Right cardiac atrium (tissue), 5 donors: ENCODE results near the gene GHRH. TPM values are rescaled to one million over a fixed set of nuclear protein-coding genes. Genes with fewer than 3 reads are reported as not detected.
A peak's percentile ranks its signal among the peaks of the same experiment; 100 is the strongest.

Experiments
- ATAC-seq, 2 donors: fragments of 200-7000 bp; cut with Tn5 transposase; one replicate each; pipeline versions ENCODE4 v1.8.0 to v1.9.1; 2020; ENCODE audit warnings: moderate library complexity in 2 of 2, mild to moderate bottlenecking in 1 of 2
- DNase-seq, 3 donors: peaks; one replicate each; pipeline ENCODE4 v3.0.0-alpha.2; 2020
- H3K27ac ChIP-seq: one replicate; pipeline ENCODE4 v1.5.1; 2013; ENCODE audit warnings: mild to moderate bottlenecking, low read length, control low read depth, moderate library complexity
- H3K27me3 ChIP-seq: one replicate; pipeline ENCODE4 v1.6.1; 2013; ENCODE audit not compliant: control insufficient read depth, insufficient read depth
- H3K4me1 ChIP-seq: one replicate; pipeline ENCODE4 v1.6.1; 2013; ENCODE audit warnings: low read length; ENCODE audit not compliant: control insufficient read depth, insufficient read depth
- H3K4me3 ChIP-seq: one replicate; pipeline ENCODE4 v1.5.1; 2013; ENCODE audit warnings: low read length, control low read depth
- H3K9me3 ChIP-seq: one replicate; pipeline ENCODE4 v1.6.1; 2013; ENCODE audit warnings: low read length; ENCODE audit not compliant: control insufficient read depth
- WGBS: extraction: QIAGEN DNeasy Blood & Tissue Kit; methylation state at CpG from one replicate; pipeline ENCODE4 v1.1.7; 2013; 5-methylcytosine and 5-hydroxymethylcytosine counted together
- intact Hi-C, 4 donors: fragments of 100-400 bp; cut with DNase I; formaldehyde crosslinking; loops; one replicate each; pipeline versions ENCODE4 v1.11.0 to v1.14.0; 2022 to 2023
- polyA plus RNA-seq: library from polyadenylated mRNA; stranded (reverse); fragments of 200-250 nt; gene quantifications from one replicate; pipeline ENCODE4 v1.2.3, GENCODE V29; 2013
- total RNA-seq, 4 donors: library from RNA; stranded (reverse); fragmentation: NEBNext Ultra II Directional; extraction: Animal tissue kit (Norgen Biotek cat#: 25700); gene quantifications; one replicate each; pipeline ENCODE4 v1.2.1, GENCODE V29; 2021
- donor health status: healthy with polysubstance abuse.
- donor health status: DM: no; HTN: yes; CAD: no.
- donor health status: DM: no; HTN: no; CAD: no.
- donor health status: DM: no; HTN: yes; CAD: no; lungs with severe emphysema.
- donor health status: DM: yes; HTN: yes; CAD: no.

GHRH gene
- total and polyA plus RNA-seq, 5 donors = 7.3 to 23.5 (median 17.2) TPM

DNA sequence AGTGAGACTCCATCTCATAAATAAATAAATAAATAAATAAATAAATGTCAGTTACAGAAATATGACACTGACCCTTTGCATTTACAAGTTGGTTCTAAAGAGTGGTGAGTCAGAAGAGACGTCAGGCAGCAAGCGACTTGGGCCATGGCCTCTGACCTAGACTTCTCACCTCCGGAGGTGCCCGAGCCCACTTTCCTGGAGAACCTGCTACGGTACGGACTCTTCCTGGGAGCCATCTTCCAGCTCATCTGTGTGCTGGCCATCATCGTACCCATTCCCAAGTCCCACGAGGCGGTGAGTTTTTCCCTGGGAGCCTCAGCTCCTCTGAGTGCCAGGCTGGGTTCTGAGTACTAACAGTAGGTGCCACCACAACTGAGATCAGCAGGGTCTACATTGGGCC, 39.5 kb upstream of the GHRH start:
- Histone ChIP-seq H3K4me3 (no peak overlapping the region), H3K27me3 (no peaks in the 10 kb centered on the region), H3K9me3 (no peaks in the 10 kb centered on the region), H3K4me1 (peaks cover 9% of the 10 kb centered on the region), H3K27ac (no peak overlapping the region)
- intact Hi-C loops = no loop called here
- 97% methylated on average over 9 of the region's 9 CpGs for WGBS
- no peak for ATAC-seq
- no peak for DNase-seq

DNA sequence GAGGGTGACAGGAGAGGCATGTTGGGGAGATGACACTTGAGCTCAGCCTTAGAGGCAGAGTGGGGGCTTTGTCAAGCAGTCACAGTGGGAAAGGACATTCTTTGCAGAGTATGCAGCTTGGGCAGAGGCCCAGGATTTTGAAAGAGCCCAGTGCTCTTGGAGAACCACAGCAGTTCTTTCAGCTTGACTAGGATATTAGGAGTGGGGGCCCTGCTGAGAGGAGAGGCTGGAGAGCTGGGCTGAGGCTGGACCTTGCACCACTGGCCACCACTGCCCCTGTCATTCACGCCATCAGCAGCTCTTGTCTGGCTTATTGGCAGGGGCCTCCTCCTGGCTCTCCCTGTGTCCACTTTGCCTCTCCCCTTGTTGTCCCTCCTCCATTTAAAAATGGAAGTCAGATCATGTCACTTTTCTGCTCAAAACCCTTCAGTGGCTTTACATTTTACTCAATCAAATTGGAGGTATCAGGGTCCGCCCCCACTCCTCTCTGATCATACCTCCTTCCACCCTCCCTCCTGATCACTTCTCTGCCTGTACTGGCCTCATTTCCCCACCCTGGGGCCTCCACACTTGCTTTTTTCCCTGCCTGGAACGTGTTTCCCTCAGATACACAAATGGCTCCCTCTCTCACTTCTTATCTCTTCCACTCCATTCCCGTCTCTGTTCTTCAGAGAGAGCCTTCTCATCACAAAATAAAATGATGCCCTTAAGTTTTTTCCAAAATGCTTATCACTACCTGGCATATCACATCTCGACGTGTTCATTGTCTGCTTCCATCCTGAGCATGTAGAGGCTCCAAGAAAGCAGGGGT, 38.3 kb upstream of the GHRH start:
- intact Hi-C loops = loop anchor here in 1 of 4 donors (10.0 kb wide), 1 partner anchor 85 kb away; no protein-coding TSS in a partner anchor
- no peak overlapping the region for H3K27ac ChIP-seq
- H3K4me1 ChIP-seq = peaks cover 15% of the 10 kb centered on the region

DNA sequence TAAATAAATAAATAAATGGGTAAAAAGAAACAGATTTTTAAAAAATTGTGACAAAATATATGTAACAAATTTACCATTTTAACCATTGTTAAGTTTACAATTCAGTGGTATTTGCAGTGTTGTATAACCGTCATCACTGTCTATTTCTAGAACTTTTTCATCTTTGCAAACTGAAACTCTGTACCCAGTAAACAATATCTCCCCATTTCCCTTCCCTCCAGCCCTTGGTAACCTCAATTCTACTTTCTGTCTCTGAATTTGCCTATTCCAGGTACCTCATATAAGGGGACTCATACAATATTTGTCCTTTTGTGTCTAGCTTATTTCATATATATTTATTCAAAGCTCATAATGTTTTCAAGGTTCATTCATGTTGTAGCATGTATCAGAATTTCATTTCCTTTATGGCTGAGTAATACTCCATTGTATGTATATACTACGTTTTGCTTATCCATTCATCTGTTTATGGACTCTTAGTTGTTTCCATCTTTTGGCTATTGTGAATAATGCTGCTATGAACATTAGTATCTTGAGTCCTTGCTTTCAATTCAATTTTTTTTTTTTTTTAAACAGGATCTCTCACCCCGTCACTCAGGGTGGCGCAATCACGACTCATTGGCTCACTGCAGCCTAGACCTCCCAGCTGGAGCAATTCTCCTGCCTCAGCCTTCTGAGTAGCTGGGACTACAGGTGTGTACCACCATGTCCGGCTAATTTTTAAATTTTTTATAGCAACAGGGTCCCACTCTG, 36.8 kb upstream of the GHRH start:
- 89% methylated on average over 6 of the region's 6 CpGs for WGBS
- peaks cover 16% of the 10 kb centered on the region for H3K4me1 ChIP-seq

More for the DNA sequence above, 38.3 kb upstream of the GHRH start:
- ATAC-seq = peak; percentile 59 to 71
- DNase-seq = peak; percentile 58 to 75 (median 70)
- Histone ChIP-seq H3K27me3 (no peaks in the 10 kb centered on the region), H3K9me3 (no peaks in the 10 kb centered on the region), H3K4me3 (no peak overlapping the region)
- 54% methylated on average over 6 of the region's 6 CpGs for WGBS

DNA sequence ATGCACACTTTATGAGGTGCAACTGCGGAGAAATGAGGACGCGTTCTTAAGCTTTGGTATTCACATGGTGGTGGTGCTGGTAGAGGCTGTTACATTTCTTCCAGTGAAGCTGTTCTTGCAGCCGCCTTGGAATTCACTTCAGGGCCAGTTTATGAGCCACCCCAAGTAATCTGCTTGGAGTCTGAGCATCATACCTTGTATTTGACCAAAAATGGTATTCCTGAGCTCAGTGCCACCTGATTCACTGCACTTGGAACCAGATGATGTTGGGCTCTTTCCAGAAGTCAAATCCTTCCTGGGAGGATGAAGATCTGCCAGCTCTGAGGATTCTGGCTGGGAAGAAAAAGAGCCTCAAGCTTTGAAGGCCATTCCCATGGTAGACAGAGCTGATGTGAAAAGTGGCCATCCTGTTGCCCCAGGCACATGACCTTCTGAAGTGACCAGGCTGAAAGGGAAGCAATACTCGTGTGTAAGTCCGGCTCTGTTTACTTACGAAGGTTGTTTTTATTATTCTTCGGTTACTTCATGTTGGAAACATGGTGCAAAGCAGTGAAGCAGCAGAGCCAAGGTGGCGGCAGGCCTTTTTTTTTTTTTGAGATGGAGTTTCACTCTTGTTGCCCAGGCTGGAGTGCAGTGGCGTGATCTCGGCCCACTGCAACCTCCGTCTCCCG, 35.6 kb upstream of the GHRH start:
- Histone ChIP-seq H3K4me1 (peaks cover 16% of the 10 kb centered on the region), H3K4me3 (no peak overlapping the region), H3K27me3 (no peaks in the 10 kb centered on the region), H3K27ac (peak overlapping the region; percentile 13), H3K9me3 (no peaks in the 10 kb centered on the region)
- ATAC-seq (no peak), DNase-seq (no peak)
- 84% methylated on average over 13 of the region's 13 CpGs for WGBS
- intact Hi-C loops = loop anchor here in 1 of 4 donors (10.0 kb wide), 1 partner anchor 88 kb away; no protein-coding TSS in a partner anchor

More for the DNA sequence above, 36.8 kb upstream of the GHRH start:
- intact Hi-C loops = loop anchor here in 1 of 4 donors (10.0 kb wide), 1 partner anchor 86 kb away; no protein-coding TSS in a partner anchor
- H3K4me3 ChIP-seq = no peak overlapping the region
- peak in 1 of 3 donors; percentile 48 for DNase-seq
- no peak for ATAC-seq
- H3K27ac ChIP-seq = no peak overlapping the region
- no peaks in the 10 kb centered on the region for H3K27me3 ChIP-seq
- H3K9me3 ChIP-seq = no peaks in the 10 kb centered on the region

DNA sequence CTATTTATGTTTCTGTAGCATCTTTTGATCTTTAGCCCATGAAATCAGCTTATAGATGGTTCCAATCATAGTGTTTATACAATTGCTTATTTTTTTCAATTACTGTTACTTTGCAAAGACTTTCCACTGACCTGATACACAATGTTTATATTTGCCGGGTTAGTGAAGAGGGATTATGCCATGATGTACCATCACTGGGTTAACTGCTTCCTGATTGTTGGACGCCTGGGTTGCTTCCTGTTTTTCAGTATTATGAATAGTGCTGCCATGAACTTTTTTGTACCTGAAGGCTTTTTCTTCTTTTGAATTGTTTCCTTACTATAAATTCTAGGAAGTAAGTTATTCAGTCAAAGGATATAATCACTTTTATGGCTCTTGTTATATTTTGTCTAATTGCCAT, 34.8 kb upstream of the GHRH start:
- Histone ChIP-seq H3K27ac (no peak overlapping the region), H3K4me1 (peaks cover 16% of the 10 kb centered on the region), H3K4me3 (no peak overlapping the region), H3K9me3 (no peaks in the 10 kb centered on the region), H3K27me3 (no peaks in the 10 kb centered on the region)
- DNase-seq = no peak
- intact Hi-C loops = loop anchor here in 1 of 4 donors (10.0 kb wide), 1 partner anchor 88 kb away; no protein-coding TSS in a partner anchor
- no peak for ATAC-seq
- WGBS = 38% methylated on average over 2 of the region's 2 CpGs

DNA sequence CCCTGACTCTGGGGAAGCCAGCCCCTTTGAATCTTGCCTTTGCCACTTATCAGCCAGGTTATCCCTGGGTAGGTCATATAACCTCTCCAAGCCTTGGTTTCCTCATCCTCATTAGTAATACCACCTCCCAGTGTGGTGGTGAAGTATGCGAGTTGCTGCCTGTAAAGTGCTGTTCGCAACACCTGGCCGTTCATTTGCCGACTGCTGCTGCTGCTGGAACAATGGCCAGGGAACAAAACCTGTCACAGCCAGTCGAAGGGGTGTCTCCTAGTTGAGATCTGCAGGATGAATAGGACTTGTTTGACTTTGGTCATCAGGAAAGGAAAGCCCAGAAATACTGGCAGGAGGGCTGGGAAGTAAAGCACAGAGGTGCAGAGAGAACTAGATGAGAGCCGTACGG, 34.0 kb upstream of the GHRH start:
- H3K27ac ChIP-seq = peak overlapping the region; percentile 58
- H3K4me3 ChIP-seq = no peak overlapping the region
- no peaks in the 10 kb centered on the region for H3K27me3 ChIP-seq
- no peaks in the 10 kb centered on the region for H3K9me3 ChIP-seq
- DNase-seq = no peak
- WGBS = 86% methylated on average over 7 of the region's 7 CpGs
- intact Hi-C loops = loop anchor here in 1 of 4 donors (10.0 kb wide), 1 partner anchor 89 kb away; no protein-coding TSS in a partner anchor
- peaks cover 16% of the 10 kb centered on the region for H3K4me1 ChIP-seq
- ATAC-seq = no peak

DNA sequence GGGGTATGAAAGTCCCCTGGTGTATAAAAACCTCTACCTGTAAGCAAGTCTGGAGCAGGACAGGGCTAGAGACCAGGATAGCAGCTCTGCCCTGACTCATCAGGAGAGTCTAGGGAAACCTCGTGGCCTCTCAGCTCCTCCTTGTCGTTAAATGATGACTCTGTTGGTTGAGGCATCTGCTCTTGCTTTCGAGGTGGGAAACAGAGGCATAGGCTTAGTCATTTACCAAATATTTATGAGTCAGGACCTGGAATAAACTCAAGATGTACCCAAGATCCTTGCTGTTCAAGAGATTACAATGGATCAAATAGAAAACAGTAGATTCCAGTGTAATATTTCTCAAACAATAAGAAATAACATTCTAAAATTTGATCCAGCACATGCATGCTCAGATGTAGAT, 33.4 kb upstream of the GHRH start:
- H3K27ac ChIP-seq = no peak overlapping the region
- H3K4me1 ChIP-seq = peaks cover 16% of the 10 kb centered on the region
- ATAC-seq = no peak
- H3K4me3 ChIP-seq = no peak overlapping the region
- DNase-seq = no peak
- no peaks in the 10 kb centered on the region for H3K9me3 ChIP-seq
- no peaks in the 10 kb centered on the region for H3K27me3 ChIP-seq
- intact Hi-C loops = loop anchor here in 1 of 4 donors (10.0 kb wide), 1 partner anchor 90 kb away; no protein-coding TSS in a partner anchor
- 46% methylated on average over 3 of the region's 3 CpGs for WGBS

DNA sequence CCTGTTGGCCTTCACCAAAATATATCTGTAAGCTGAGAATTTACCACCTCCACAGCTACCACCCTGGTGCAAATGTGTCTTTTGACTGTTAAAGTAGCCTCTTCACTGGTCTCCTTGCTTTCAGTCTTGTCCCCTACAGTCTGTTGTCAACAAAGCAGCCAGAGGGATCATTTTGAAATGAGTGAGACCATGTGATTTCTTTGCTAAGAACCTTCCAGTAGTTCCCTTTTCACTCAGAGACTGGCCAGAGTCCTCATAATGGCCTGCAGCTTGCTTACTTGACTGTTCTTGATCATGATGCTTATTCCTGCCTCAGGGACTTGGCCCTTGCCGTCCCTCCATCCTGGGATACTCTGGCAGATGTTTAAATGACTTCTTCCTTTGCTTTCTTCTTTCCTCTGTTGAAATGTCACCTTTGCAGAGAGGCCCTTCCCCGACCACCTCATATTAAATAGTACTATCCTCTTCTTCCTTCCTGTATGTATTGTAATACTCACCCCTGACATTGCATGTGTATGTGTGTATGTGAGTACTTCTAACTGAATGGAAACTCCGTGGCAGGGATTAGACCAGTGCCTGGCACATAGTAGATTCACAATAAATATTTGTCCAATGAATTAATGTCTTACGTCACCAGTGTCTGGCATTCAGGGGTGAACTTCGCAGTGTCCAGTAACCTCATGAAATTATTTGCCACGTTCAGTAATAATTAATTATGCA, 32.8 kb upstream of the GHRH start:
- no peaks in the 10 kb centered on the region for H3K27me3 ChIP-seq
- DNase-seq (no peak), ATAC-seq (no peak)
- 79% methylated on average over 6 of the region's 6 CpGs for WGBS
- no peak overlapping the region for H3K4me3 ChIP-seq
- H3K9me3 ChIP-seq = no peaks in the 10 kb centered on the region
- intact Hi-C loops = loop anchor here in 1 of 4 donors (10.0 kb wide), 1 partner anchor 90 kb away; no protein-coding TSS in a partner anchor
- H3K4me1 ChIP-seq = peaks cover 13% of the 10 kb centered on the region
- no peak overlapping the region for H3K27ac ChIP-seq

DNA sequence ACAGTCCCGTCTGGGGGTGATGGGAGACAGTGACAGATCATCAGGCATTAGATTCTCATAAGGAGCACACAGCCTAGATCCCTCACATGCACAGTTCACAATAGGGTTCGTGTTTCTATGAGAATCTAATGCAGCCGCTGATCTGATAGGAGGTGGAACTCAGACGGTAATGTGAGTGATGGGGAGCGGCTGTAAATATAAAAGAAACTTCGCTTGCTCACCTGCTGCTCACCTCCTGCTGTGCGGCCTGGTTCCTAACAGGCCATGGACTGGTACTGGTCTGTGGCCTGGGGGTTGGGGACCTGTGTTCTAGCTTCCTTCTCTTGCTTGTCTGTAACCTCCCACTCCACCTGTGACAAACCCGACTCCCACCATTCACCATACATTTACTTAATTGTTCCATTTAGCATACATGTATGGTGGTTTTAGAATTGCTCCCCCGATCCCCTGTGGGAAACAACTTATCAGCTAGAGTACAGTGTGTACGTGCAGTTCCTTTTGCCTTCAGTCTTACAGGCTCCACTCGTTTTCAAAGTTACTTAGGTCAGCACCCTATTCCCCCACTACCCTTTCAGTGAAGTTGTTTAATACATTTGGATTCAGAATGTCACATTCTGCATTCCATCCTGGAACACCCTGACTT, 31.8 kb upstream of the GHRH start:
- Histone ChIP-seq H3K27ac (no peak overlapping the region), H3K4me3 (no peak overlapping the region), H3K27me3 (no peaks in the 10 kb centered on the region), H3K4me1 (peaks cover 17% of the 10 kb centered on the region), H3K9me3 (no peaks in the 10 kb centered on the region)
- ATAC-seq = no peak
- no peak for DNase-seq
- WGBS = 94% methylated on average over 11 of the region's 11 CpGs
- intact Hi-C loops = loop anchor here in 1 of 4 donors (10.0 kb wide), 1 partner anchor 91 kb away; no protein-coding TSS in a partner anchor

DNA sequence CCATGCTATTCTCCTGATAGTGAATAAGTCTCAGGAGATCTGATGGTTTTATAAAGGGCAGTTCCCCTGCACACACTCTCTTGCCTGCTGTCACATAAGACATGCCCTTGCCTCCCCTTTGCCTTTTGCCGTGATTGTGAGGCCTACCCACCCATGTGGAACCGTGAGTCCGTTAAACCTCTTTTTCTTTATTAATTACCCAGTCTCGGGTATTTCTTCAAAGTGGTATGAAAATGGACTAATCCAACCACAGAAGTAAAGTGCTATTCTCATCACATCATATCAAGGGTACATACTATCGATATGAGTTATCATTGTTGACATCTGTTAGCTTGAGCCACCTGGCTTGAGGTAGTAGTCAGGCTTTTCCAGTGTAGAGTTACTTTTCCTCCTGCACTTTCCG, 30.1 kb upstream of the GHRH start:
- H3K4me1 ChIP-seq = peaks cover 12% of the 10 kb centered on the region
- H3K4me3 ChIP-seq = no peak overlapping the region
- DNase-seq (no peak), ATAC-seq (no peak)
- H3K27me3 ChIP-seq = no peaks in the 10 kb centered on the region
- H3K27ac ChIP-seq = no peak overlapping the region
- intact Hi-C loops = loop anchor here in 1 of 4 donors (10.0 kb wide), 1 partner anchor 93 kb away; no protein-coding TSS in a partner anchor
- WGBS = 95% methylated on average over 6 of the region's 6 CpGs
- H3K9me3 ChIP-seq = no peaks in the 10 kb centered on the region
